PC-3 (cell line): Measurements from ENCODE around the gene TXNL4A. TPM values are rescaled to one million over a fixed set of nuclear protein-coding genes. Genes with fewer than 3 reads are reported as not detected.

Source experiments
- ATAC-seq: fragments of 200-7000 bp; cut with Tn5 transposase; 2 replicates; pipeline ENCODE4 v1.9.1; 2020; ENCODE audit warnings: mild to moderate bottlenecking, moderate library complexity
- BruUV-seq: library from RNA; stranded (reverse); fragments of 400-500 nt; replicated peaks from 2 replicates; lab custom pipeline; 2021; lab: Mats Ljungman, UMichigan
- CTCF ChIA-PET: fragments of 300-600 bp; sonication (Branson Sonifier 250); formaldehyde crosslinking; loops from one replicate; lab custom pipeline; 2022; ENCODE audit warnings: antibody characterized with exemption; lab: Charles Lee
- POLR2A ChIA-PET: fragments of 300-600 bp; sonication (Branson Sonifier 250); formaldehyde crosslinking; loops from one replicate; lab custom pipeline; 2022; ENCODE audit warnings: antibody characterized with exemption; ENCODE audit not compliant: unreplicated experiment; lab: Charles Lee
- DNase-seq: peaks from one replicate; pipeline ENCODE4 v3.0.0-alpha.2; 2015
- H2AFZ ChIP-seq: fragments of 300-600 bp; sonication (generic); 2 replicates; pipeline ENCODE4 v1.6.0; 2016; ENCODE audit warnings: antibody characterized with exemption, low read length
- H3F3A ChIP-seq: fragments of 300-600 bp; sonication (generic); one replicate; pipeline ENCODE4 v1.6.0; 2017; ENCODE audit warnings: antibody characterized with exemption, low read length, control low read depth, mild to moderate bottlenecking; ENCODE audit not compliant: unreplicated experiment
- H3K27ac ChIP-seq: fragments of 300-600 bp; sonication (generic); 2 replicates; pipeline ENCODE4 v1.5.1; 2016; ENCODE audit warnings: mild to moderate bottlenecking, low read length
- H3K27me3 ChIP-seq: fragments of 300-600 bp; sonication (generic); 2 replicates; pipeline ENCODE4 v1.6.1; 2016; ENCODE audit warnings: low read length, mixed read lengths
- H3K36me3 ChIP-seq: fragments of 300-600 bp; sonication (generic); 2 replicates; pipeline ENCODE4 v1.6.1; 2016; ENCODE audit warnings: low read depth, mixed run types, low read length, mixed read lengths
- H3K4me1 ChIP-seq: fragments of 300-600 bp; sonication (generic); 2 replicates; pipeline ENCODE4 v1.5.1; 2016; ENCODE audit warnings: low read length; ENCODE audit not compliant: insufficient read depth
- H3K4me2 ChIP-seq: fragments of 300-600 bp; sonication (generic); 2 replicates; pipeline ENCODE4 v1.6.0; 2016; ENCODE audit warnings: low read length
- H3K4me3 ChIP-seq: fragments of 300-600 bp; sonication (generic); 2 replicates; pipeline ENCODE4 v1.5.1; 2016; ENCODE audit warnings: mild to moderate bottlenecking, low read length, mixed read lengths
- H3K79me2 ChIP-seq: fragments of 300-600 bp; sonication (generic); 2 replicates; pipeline ENCODE4 v1.6.1; 2017; ENCODE audit warnings: low read length, mixed read lengths
- H3K9ac ChIP-seq: fragments of 300-600 bp; sonication (generic); 2 replicates; pipeline ENCODE4 v1.6.0; 2016; ENCODE audit warnings: mild to moderate bottlenecking, low read length
- H3K9me2 ChIP-seq: fragments of 300-600 bp; sonication (generic); replicated peaks from 2 replicates; pipeline ENCODE4 v1.6.1; 2016; ENCODE audit warnings: mixed run types, low read length, mixed read lengths
- H3K9me3 ChIP-seq: fragments of 300-600 bp; sonication (generic); 2 replicates; pipeline ENCODE4 v1.6.1; 2016; ENCODE audit warnings: low read length, mixed read lengths
- H4K20me1 ChIP-seq: fragments of 300-600 bp; sonication (generic); 2 replicates; pipeline ENCODE4 v1.6.1; 2016; ENCODE audit warnings: low read length, mixed read lengths
- CTCF ChIP-seq: fragments of 300-600 bp; sonication (generic); conservative IDR thresholded peaks from 2 replicates; pipeline ENCODE4 v1.5.1; 2017; ENCODE audit warnings: antibody characterized with exemption, low read depth, mild to moderate bottlenecking, low read length
- EZH2 ChIP-seq: fragments of 300-600 bp; sonication (generic); IDR thresholded peaks from one replicate; pipeline ENCODE4 v1.6.1; 2017; ENCODE audit warnings: antibody characterized with exemption, mild to moderate bottlenecking, low read length; ENCODE audit not compliant: unreplicated experiment
- EZH2phosphoT487 ChIP-seq: fragments of 300-600 bp; sonication (generic); IDR thresholded peaks from 2 replicates; pipeline ENCODE4 v1.6.1; 2018; ENCODE audit warnings: mild to moderate bottlenecking, antibody characterized with exemption, low read length, borderline replicate concordance
- intact Hi-C: fragments of 100-400 bp; cut with micrococcal nuclease; formaldehyde crosslinking; loops from 2 replicates; pipeline ENCODE4 v1.9.0; 2023
- total RNA-seq: library from RNA; depleted of rRNA; stranded (reverse); fragments of >200 nt; gene quantifications from 2 replicates; pipeline ENCODE4 v1.2.3, GENCODE V29; 2014

The TXNL4A gene
- total RNA-seq, 1 experiment from 2014 or later: 159 TPM

GRCh38 chr18:79938196-79938595 is 50.2 kb downstream of the TXNL4A start:
- no peaks in the 10 kb centered on the region for H4K20me1 ChIP-seq
- no peaks in the 10 kb centered on the region for H3K27me3 ChIP-seq
- DNase-seq (no peak), ATAC-seq (no peak)
- H3K4me2 ChIP-seq: no peak overlapping the region
- peaks cover 2% of the 10 kb centered on the region; the same call in 1 of the 2 replicates for H3K9me3 ChIP-seq
- H3K36me3 ChIP-seq: peaks cover 10% of the 10 kb centered on the region
- POLR2A ChIA-PET: no interaction called here
- TF ChIP-seq CTCF (no peak), EZH2phosphoT487 (no peak), EZH2 (no peak)
- BruUV-seq: no TSS peak
- H3K4me3 ChIP-seq: no peak overlapping the region
- no peak overlapping the region for H2AFZ ChIP-seq
- no peaks in the 10 kb centered on the region for H3F3A ChIP-seq
- peaks cover 68% of the 10 kb centered on the region for H3K79me2 ChIP-seq
- H3K4me1 ChIP-seq: no peaks in the 10 kb centered on the region
- CTCF ChIA-PET: no interaction called here
- no peaks in the 10 kb centered on the region for H3K9me2 ChIP-seq
- no peak overlapping the region for H3K9ac ChIP-seq
- H3K27ac ChIP-seq: no peak overlapping the region
- intact Hi-C loops: loop anchor here (10.0 kb wide), 1 partner anchor 47 kb away; the partner anchor contains the start of gene TXNL4A

GRCh38 chr18:79937103-79937860 is 51.1 kb downstream of the TXNL4A start:
- Histone ChIP-seq H3K27me3 (no peaks in the 10 kb centered on the region), H3K36me3 (peaks cover 19% of the 10 kb centered on the region), H4K20me1 (no peaks in the 10 kb centered on the region), H3K9me2 (no peaks in the 10 kb centered on the region), H3K4me1 (no peaks in the 10 kb centered on the region), H3K4me3 (no peak overlapping the region), H3K9ac (no peak overlapping the region), H2AFZ (no peak overlapping the region), H3K79me2 (peaks cover 71% of the 10 kb centered on the region), H3K27ac (no peak overlapping the region), H3F3A (no peaks in the 10 kb centered on the region), H3K9me3 (peaks cover 8% of the 10 kb centered on the region; the same call in 1 of the 2 replicates), H3K4me2 (no peak overlapping the region)
- TF ChIP-seq EZH2 (no peak), CTCF (no peak), EZH2phosphoT487 (no peak)
- no peak for DNase-seq
- intact Hi-C loops: loop anchor here (10.0 kb wide), 1 partner anchor 48 kb away; the partner anchor contains the start of gene TXNL4A
- ATAC-seq: no peak
- no TSS peak for BruUV-seq
- POLR2A ChIA-PET: no interaction called here
- CTCF ChIA-PET: no interaction called here

- no peaks in the 10 kb centered on the region for H3K4me1 ChIP-seq
- POLR2A ChIA-PET: no interaction called here
- H3F3A ChIP-seq: no peaks in the 10 kb centered on the region
- no peak for DNase-seq
- no peaks in the 10 kb centered on the region for H4K20me1 ChIP-seq
- CTCF ChIA-PET: no interaction called here
- no peak for ATAC-seq
- peaks cover 71% of the 10 kb centered on the region for H3K79me2 ChIP-seq
- BruUV-seq: no TSS peak
- H3K27me3 ChIP-seq: no peaks in the 10 kb centered on the region
- peaks cover 8% of the 10 kb centered on the region; the same call in 1 of the 2 replicates for H3K9me3 ChIP-seq
- H2AFZ ChIP-seq: no peak overlapping the region
- H3K9ac ChIP-seq: no peak overlapping the region
- TF ChIP-seq EZH2phosphoT487: no peak
- TF ChIP-seq CTCF: no peak
- TF ChIP-seq EZH2: no peak
- intact Hi-C loops: loop anchor here (10.0 kb wide), 1 partner anchor 48 kb away; the partner anchor contains the start of gene TXNL4A
- H3K36me3 ChIP-seq: peaks cover 24% of the 10 kb centered on the region
- no peak overlapping the region for H3K4me2 ChIP-seq
- H3K9me2 ChIP-seq: no peaks in the 10 kb centered on the region
- H3K27ac ChIP-seq: no peak overlapping the region
- no peak overlapping the region for H3K4me3 ChIP-seq
Observed at GRCh38 chr18:79936641-79937040, 51.7 kb downstream of the TXNL4A start.
